ENCODE results near the gene C12orf43.

The C12orf43 gene

GRCh38 chr12:120998435-120998834 lies 17.9 kb downstream of the C12orf43 start:
- Histone ChIP-seq H3K36me3 (ENCODE audit: control insufficient read depth, insufficient read depth, low read length) (peaks cover 2% of the 10 kb centered on the region; the same call in 1 of the 2 replicates), H3K9me3 (ENCODE audit: control insufficient read depth, insufficient read depth, low read length) (no peaks in the 10 kb centered on the region), H3K27ac (ENCODE audit: low read length) (no peak overlapping the region), H3K4me3 (ENCODE audit: low read length) (no peak overlapping the region), H3K27me3 (ENCODE audit: control insufficient read depth, insufficient read depth, low read length) (no peaks in the 10 kb centered on the region), H3K4me1 (ENCODE audit: control insufficient read depth, insufficient read depth, low read length) (peaks cover 3% of the 10 kb centered on the region; the same call in 1 of the 2 replicates)
- no peak for DNase-seq (ENCODE audit: low read depth, low spot score)
- no CpG with 5 or more reads among the region's 3 CpGs for WGBS (ENCODE audit: insufficient coverage, insufficient read length)

DNA sequence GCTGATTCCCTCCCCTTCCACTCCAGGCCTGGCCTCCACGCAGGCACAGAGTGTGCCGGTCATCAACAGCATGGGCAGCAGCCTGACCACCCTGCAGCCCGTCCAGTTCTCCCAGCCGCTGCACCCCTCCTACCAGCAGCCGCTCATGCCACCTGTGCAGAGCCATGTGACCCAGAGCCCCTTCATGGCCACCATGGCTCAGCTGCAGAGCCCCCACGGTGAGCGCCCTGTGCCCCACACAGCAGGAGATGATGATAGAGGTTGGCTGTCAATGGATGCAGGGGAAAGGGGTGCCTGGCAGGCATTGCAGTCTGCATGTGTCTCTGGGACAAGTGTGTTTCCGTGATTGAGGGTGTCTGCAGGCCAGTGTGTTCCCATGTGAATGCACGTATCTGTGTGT lies 18.8 kb downstream of the C12orf43 start:
- no CpG with 5 or more reads among the region's 9 CpGs for WGBS (ENCODE audit: insufficient coverage, insufficient read length)
- Histone ChIP-seq H3K36me3 (ENCODE audit: control insufficient read depth, insufficient read depth, low read length) (peaks cover 2% of the 10 kb centered on the region; the same call in 1 of the 2 replicates), H3K4me1 (ENCODE audit: control insufficient read depth, insufficient read depth, low read length) (peaks cover 3% of the 10 kb centered on the region; the same call in 1 of the 2 replicates), H3K4me3 (ENCODE audit: low read length) (no peak overlapping the region), H3K27ac (ENCODE audit: low read length) (no peak overlapping the region), H3K9me3 (ENCODE audit: control insufficient read depth, insufficient read depth, low read length) (no peaks in the 10 kb centered on the region), H3K27me3 (ENCODE audit: control insufficient read depth, insufficient read depth, low read length) (no peaks in the 10 kb centered on the region)
- no peak for DNase-seq (ENCODE audit: low read depth, low spot score)

DNA sequence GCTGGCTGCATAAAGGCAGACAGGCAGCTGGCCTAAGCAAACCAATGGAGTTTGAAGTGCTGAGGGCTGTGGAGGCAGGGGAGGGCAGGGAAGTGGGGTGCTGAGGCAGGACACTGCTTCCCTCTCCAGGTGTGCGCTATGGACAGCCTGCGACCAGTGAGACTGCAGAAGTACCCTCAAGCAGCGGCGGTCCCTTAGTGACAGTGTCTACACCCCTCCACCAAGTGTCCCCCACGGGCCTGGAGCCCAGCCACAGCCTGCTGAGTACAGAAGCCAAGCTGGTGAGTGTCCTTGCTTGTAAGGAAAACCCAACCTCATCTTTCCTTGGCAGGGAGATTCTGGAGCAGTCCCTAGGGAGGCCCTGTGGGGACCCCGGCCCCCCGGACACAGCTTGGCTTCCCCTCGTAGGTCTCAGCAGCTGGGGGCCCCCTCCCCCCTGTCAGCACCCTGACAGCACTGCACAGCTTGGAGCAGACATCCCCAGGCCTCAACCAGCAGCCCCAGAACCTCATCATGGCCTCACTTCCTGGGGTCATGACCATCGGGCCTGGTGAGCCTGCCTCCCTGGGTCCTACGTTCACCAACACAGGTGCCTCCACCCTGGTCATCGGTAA lies 20.0 kb downstream of the C12orf43 start:
- peaks cover 3% of the 10 kb centered on the region; the same call in 1 of the 2 replicates for H3K4me1 ChIP-seq (ENCODE audit: control insufficient read depth, insufficient read depth, low read length)

GRCh38 chr12:120994589-120995337 lies 21.5 kb downstream of the C12orf43 start:
- no peaks in the 10 kb centered on the region for H3K9me3 ChIP-seq (ENCODE audit: control insufficient read depth, insufficient read depth, low read length)
- DNase-seq (ENCODE audit: low read depth, low spot score) = no peak
- H3K4me3 ChIP-seq (ENCODE audit: low read length) = no peak overlapping the region
- H3K36me3 ChIP-seq (ENCODE audit: control insufficient read depth, insufficient read depth, low read length) = no peaks in the 10 kb centered on the region
- H3K27me3 ChIP-seq (ENCODE audit: control insufficient read depth, insufficient read depth, low read length) = no peaks in the 10 kb centered on the region
- 100% methylated on average over 2 of the region's 2 CpGs for WGBS (ENCODE audit: insufficient coverage, insufficient read length)
- no peak overlapping the region for H3K27ac ChIP-seq (ENCODE audit: low read length)
- peaks cover 3% of the 10 kb centered on the region; the same call in 1 of the 2 replicates for H3K4me1 ChIP-seq (ENCODE audit: control insufficient read depth, insufficient read depth, low read length)

More for the DNA sequence above, 20.0 kb downstream of the C12orf43 start:
- H3K27me3 ChIP-seq (ENCODE audit: control insufficient read depth, insufficient read depth, low read length) = no peaks in the 10 kb centered on the region
- H3K36me3 ChIP-seq (ENCODE audit: control insufficient read depth, insufficient read depth, low read length) = no peaks in the 10 kb centered on the region
- no peak overlapping the region for H3K27ac ChIP-seq (ENCODE audit: low read length)
- no CpG with 5 or more reads among the region's 11 CpGs for WGBS (ENCODE audit: insufficient coverage, insufficient read length)
- H3K4me3 ChIP-seq (ENCODE audit: low read length) = no peak overlapping the region
- no peaks in the 10 kb centered on the region for H3K9me3 ChIP-seq (ENCODE audit: control insufficient read depth, insufficient read depth, low read length)
- no peak for DNase-seq (ENCODE audit: low read depth, low spot score)

DNA sequence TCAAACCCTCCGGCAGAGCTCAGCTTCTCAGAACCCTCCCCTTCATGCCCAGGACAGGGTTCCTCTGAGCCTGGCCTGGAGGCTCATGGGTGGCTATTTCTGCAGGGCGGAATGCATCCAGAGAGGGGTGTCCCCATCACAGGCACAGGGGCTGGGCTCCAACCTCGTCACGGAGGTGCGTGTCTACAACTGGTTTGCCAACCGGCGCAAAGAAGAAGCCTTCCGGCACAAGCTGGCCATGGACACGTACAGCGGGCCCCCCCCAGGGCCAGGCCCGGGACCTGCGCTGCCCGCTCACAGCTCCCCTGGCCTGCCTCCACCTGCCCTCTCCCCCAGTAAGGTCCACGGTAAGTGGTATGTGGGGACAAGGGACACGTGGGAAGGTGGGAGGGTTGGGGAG lies 22.2 kb downstream of the C12orf43 start:
- DNase-seq (ENCODE audit: low read depth, low spot score) = no peak
- Histone ChIP-seq H3K9me3 (ENCODE audit: control insufficient read depth, insufficient read depth, low read length) (no peaks in the 10 kb centered on the region), H3K27ac (ENCODE audit: low read length) (no peak overlapping the region), H3K4me3 (ENCODE audit: low read length) (no peak overlapping the region), H3K4me1 (ENCODE audit: control insufficient read depth, insufficient read depth, low read length) (0 out of 2 replicates have a peak, but pooled peaks cover under 1% of the 10 kb centered on the region), H3K36me3 (ENCODE audit: control insufficient read depth, insufficient read depth, low read length) (no peaks in the 10 kb centered on the region), H3K27me3 (ENCODE audit: control insufficient read depth, insufficient read depth, low read length) (no peaks in the 10 kb centered on the region)
- no CpG with 5 or more reads among the region's 15 CpGs for WGBS (ENCODE audit: insufficient coverage, insufficient read length)

DNA sequence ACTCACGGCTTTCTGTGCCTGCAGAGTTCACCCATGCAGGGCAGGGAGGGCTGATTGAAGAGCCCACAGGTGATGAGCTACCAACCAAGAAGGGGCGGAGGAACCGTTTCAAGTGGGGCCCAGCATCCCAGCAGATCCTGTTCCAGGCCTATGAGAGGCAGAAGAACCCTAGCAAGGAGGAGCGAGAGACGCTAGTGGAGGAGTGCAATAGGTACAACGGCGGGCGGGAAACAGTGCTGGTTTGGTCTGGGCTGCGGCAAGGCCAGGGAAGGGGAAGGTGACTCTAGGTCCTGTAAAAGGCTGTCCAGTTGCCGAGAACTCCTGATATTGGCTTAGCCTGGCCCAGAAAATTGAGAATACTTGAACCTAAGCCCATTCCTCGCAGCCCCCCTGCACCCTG lies 22.8 kb downstream of the C12orf43 start:
- H3K36me3 ChIP-seq (ENCODE audit: control insufficient read depth, insufficient read depth, low read length) = no peaks in the 10 kb centered on the region
- H3K27me3 ChIP-seq (ENCODE audit: control insufficient read depth, insufficient read depth, low read length) = no peaks in the 10 kb centered on the region
- H3K27ac ChIP-seq (ENCODE audit: low read length) = no peak overlapping the region
- WGBS (ENCODE audit: insufficient coverage, insufficient read length) = no CpG with 5 or more reads among the region's 11 CpGs
- no peaks in the 10 kb centered on the region for H3K9me3 ChIP-seq (ENCODE audit: control insufficient read depth, insufficient read depth, low read length)
- no peak overlapping the region for H3K4me3 ChIP-seq (ENCODE audit: low read length)
- no peaks in the 10 kb centered on the region for H3K4me1 ChIP-seq (ENCODE audit: control insufficient read depth, insufficient read depth, low read length)
- DNase-seq (ENCODE audit: low read depth, low spot score) = no peak

DNA sequence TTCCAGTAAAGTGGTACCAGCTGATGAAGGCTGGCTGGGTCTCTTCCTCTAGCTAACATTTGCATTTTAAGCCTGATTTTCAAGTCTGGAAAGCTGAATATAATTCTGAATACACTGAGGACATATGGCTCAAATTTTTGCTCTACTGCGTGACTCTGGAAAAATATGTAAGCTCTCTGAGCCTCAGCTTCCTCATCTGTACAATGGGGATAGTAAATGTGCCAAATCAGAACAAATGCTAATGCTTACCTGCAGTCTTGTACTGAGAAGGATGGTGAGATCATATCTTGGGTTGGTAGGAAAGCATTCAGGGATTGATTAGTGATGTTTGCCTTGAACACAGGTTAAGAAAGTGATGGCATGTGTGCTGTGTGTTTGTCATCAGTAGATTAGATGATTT lies 23.3 kb downstream of the C12orf43 start:
- Histone ChIP-seq H3K27me3 (ENCODE audit: control insufficient read depth, insufficient read depth, low read length) (no peaks in the 10 kb centered on the region), H3K4me3 (ENCODE audit: low read length) (no peak overlapping the region), H3K9me3 (ENCODE audit: control insufficient read depth, insufficient read depth, low read length) (no peaks in the 10 kb centered on the region), H3K4me1 (ENCODE audit: control insufficient read depth, insufficient read depth, low read length) (no peaks in the 10 kb centered on the region), H3K36me3 (ENCODE audit: control insufficient read depth, insufficient read depth, low read length) (no peaks in the 10 kb centered on the region), H3K27ac (ENCODE audit: low read length) (no peak overlapping the region)
- DNase-seq (ENCODE audit: low read depth, low spot score) = no peak
- WGBS (ENCODE audit: insufficient coverage, insufficient read length) = no CpG with 5 or more reads among the region's 1 CpG

- no peaks in the 10 kb centered on the region for H3K36me3 ChIP-seq (ENCODE audit: control insufficient read depth, insufficient read depth, low read length)
Measured at GRCh38 chr12:120991965-120992364, 24.3 kb downstream of the C12orf43 start.

DNA sequence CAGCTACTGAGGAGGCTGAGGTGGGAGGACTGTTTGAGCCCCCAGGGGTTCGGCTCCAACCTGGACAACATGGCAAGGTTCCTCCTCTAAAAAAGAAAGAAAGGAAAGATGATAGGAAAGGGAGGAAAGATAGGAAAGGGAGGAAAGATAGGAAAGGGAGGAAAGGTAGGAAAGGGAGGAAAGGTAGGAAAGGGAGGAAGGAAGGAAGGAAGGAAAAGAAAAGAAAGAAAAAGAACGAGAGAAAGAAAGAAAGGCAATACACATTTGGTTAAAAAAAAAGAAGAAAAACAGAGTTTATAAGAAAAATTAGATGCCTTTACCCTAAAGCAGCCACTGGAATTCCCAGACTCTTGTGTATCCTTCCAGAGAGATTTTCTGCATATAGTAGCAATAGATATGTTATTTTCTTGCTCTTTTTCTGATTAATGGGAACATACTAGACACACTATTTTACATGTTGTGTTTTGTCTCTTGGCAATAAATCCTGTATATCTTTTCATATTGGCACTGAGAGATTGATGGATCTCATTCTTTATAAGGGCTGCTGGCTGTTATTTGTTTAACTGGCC lies 25.7 kb downstream of the C12orf43 start:
- Histone ChIP-seq H3K36me3 (ENCODE audit: control insufficient read depth, insufficient read depth, low read length) (no peaks in the 10 kb centered on the region), H3K4me3 (ENCODE audit: low read length) (no peak overlapping the region), H3K4me1 (ENCODE audit: control insufficient read depth, insufficient read depth, low read length) (no peaks in the 10 kb centered on the region), H3K27ac (ENCODE audit: low read length) (no peak overlapping the region), H3K27me3 (ENCODE audit: control insufficient read depth, insufficient read depth, low read length) (no peaks in the 10 kb centered on the region), H3K9me3 (ENCODE audit: control insufficient read depth, insufficient read depth, low read length) (no peaks in the 10 kb centered on the region)
- no CpG with 5 or more reads among the region's 2 CpGs for WGBS (ENCODE audit: insufficient coverage, insufficient read length)
- DNase-seq (ENCODE audit: low read depth, low spot score) = no peak

More at GRCh38 chr12:120991965-120992364, 24.3 kb downstream of the C12orf43 start:
- Histone ChIP-seq H3K4me1 (ENCODE audit: control insufficient read depth, insufficient read depth, low read length) (no peaks in the 10 kb centered on the region), H3K4me3 (ENCODE audit: low read length) (no peak overlapping the region), H3K9me3 (ENCODE audit: control insufficient read depth, insufficient read depth, low read length) (no peaks in the 10 kb centered on the region), H3K27ac (ENCODE audit: low read length) (no peak overlapping the region), H3K27me3 (ENCODE audit: control insufficient read depth, insufficient read depth, low read length) (no peaks in the 10 kb centered on the region)
- no peak for DNase-seq (ENCODE audit: low read depth, low spot score)

DNA sequence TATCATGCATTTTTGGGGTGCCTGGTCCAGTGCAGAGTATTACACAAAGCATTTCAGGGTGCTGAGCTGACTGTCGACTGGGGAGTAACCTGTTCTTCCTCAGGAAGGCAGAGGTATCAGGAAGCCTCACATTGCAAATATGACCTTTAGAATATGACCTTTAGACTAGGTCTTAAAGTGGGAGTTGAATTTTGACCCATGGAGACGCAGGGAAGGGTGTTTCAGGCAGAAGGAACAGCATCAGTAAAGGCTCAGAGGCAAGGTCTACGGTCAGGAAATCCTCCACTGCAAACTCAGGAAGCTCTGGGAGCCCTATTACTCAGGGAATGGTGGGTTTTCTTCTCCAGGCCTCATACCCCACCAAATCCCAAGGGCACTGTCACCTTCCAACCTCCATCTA lies 26.6 kb downstream of the C12orf43 start:
- no CpG with 5 or more reads among the region's 3 CpGs for WGBS (ENCODE audit: insufficient coverage, insufficient read length)
- DNase-seq (ENCODE audit: low read depth, low spot score) = no peak
- no peak overlapping the region for H3K4me3 ChIP-seq (ENCODE audit: low read length)
- no peaks in the 10 kb centered on the region for H3K27me3 ChIP-seq (ENCODE audit: control insufficient read depth, insufficient read depth, low read length)
- H3K27ac ChIP-seq (ENCODE audit: low read length) = no peak overlapping the region
- no peaks in the 10 kb centered on the region for H3K36me3 ChIP-seq (ENCODE audit: control insufficient read depth, insufficient read depth, low read length)
- H3K9me3 ChIP-seq (ENCODE audit: control insufficient read depth, insufficient read depth, low read length) = no peaks in the 10 kb centered on the region
- no peaks in the 10 kb centered on the region for H3K4me1 ChIP-seq (ENCODE audit: control insufficient read depth, insufficient read depth, low read length)
